Left renal pelvis (tissue), 4 donors: ENCODE data around the gene TTBK1. TPM values are rescaled to one million over a fixed set of nuclear protein-coding genes. Genes with fewer than 3 reads are reported as not detected.

ENCODE experiments used
- DNase-seq, 4 donors: peaks; one replicate each; pipeline ENCODE4 v3.0.0-alpha.2; 2013; ENCODE audit warnings: low read depth in 4 of 4, low spot score in 3 of 4
- polyA plus RNA-seq, 4 donors: library from polyadenylated mRNA; unstranded; fragments of 120-200 nt; gene quantifications; one replicate each; pipeline ENCODE4 v1.2.1, GENCODE V29; 2013; ENCODE audit not compliant: insufficient read length in 4 of 4

The TTBK1 gene
- polyA plus RNA-seq, 4 donors: 0.20 to 0.44 (median 0.30) TPM

DNA sequence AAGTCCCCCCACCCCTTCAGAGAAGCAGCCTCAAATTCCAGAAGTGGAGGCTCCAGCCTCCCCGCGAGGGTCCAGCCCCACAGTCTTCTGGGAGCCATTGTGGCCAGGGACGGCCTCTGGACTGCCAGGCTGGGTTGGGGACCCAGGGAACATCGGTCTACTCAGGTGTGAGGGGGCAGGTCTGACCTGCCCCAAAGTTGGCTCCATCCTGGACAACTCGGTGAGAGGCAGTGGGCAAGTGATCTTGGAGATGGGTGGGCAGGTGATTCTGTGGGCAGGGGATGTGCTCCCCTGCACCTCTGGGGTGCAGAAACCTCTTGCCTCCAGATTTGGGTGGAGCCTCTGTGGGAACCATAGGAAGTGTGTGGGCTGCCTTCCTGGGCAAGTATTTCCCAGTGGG lies 42.6 kb downstream of the TTBK1 start:
- DNase-seq: no peak

DNA sequence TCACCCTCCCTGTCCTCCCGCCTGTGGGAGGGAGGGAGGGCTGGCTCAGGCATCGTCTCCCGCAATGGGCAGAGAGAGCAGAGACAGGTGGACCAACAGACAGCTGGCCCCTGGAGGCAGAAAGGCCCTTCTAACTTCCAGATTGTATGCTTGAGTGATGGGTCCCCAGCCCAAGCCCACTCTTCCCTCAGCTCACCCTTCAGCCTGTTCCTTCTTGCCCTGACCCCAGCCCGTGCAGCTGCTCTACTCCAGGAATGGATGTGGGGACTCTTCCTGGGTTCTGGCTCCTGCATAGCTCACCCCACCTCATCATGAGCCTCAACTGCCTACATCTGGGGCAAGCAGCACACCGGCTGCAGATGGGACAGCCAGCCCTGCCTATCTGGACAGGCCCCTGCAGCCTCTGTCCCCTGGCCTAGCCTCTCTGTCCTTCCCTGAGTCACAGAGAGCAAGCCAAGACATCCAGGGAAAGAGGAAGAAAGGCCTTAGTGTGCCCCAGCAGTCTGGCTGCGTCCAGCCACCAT lies 43.2 kb downstream of the TTBK1 start:
- DNase-seq: no peak

DNA sequence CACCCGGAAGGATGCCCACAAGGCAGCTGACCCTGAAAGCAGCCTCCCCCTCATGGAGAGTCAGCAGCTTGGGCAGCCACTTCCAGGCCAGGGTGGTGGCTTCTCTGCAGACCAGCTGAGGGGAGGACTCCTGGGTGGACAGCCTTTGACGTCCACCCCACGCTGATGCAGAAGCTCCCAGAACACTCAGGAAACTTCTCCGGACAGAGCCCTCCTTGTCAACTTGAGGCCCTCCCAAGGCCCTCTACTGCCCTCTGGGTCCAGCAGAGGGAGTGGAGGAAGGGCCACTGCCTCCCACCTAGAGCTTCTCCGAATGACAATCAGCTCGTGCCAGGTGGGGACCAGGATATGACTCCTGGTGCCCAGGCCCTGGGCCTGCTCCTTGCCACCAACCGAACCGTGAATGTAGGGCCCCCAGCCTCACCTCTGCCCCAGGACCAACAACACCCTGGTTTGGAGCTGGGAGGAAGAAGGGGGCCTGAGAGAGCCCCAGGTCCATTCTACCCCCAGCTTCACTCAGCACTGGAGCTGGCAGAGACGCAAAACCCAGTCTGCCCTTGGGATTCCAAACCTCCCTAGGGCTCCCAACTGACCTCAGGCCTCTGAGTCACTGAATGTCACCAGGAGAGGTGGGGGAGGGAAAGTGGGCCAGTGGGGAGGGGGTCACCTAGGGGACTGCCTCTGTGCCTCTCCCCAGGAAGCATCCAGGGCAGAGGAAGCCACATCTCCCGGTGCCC lies 43.9 kb downstream of the TTBK1 start:
- no peak for DNase-seq

DNA sequence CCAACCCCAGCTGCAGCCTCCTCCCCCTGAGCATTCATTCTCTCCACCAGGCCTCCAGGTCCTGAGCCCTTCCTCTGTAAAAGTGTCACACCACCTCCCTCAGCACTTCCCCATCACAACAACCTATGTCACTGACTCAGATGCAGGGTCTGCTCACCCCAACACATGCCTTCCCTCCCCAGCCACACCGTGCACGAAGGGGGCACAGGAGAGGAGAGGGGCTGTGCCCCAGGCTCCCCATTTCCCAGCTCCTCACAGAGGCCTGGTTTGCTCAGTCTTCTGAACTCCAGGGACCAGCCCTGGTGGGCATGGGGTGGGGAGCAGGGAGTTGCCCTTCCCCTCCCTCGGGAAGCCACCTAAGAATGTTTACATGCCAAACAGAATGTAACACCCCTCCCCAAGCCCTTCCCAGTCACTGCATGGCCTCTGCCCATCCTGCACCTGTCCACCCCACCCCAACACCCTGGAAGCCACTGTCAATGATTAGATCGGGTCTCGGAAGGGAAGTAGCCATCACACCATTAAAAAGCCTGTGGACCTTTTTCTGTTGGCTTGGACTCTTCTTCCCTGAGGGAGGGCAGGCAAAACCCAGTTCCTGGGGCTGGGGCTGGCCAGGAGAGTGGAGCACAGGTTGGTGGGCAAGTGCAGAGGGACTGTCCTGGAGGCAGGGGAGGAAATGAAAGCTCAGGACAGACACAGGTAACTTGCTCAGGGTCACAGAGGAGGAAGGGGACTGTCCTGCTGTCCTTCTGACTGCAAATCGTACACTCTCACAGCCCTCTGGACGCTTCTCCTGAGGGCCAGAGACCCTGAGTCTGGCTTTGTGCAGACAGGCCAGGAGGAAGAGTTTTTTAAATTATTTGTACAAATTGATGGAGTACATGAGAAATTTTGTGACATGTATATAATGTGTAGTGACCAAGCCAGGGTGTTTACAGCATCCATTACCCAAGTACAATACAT lies 44.7 kb downstream of the TTBK1 start:
- DNase-seq: no peak

DNA sequence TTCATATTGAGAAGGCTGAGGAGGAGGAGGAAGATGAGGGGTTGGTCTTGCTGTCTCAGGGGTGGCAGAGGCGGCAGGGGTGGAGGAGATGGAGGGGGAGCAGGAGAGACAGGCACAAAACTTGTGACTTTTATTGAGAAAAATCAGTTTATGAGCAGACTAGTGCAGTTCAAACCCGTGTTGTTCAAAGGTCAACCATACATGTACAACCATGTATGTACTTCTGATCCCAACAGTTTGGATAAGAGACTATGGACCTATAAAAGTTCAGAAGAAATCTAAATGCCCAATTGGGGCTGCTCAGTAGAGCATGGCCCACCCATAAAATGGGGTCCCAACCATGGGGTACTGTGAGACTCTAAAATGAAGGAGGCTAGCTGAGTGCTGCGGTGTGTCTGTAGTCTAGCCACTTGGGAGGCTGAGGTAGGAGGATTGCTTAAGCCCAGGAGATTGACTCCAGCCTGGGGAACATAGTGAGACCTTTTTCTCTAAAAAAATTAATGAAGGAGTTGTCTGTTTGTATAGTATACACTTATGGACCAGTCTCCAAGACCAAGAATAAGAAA lies 47.1 kb downstream of the TTBK1 start:
- DNase-seq: no peak

DNA sequence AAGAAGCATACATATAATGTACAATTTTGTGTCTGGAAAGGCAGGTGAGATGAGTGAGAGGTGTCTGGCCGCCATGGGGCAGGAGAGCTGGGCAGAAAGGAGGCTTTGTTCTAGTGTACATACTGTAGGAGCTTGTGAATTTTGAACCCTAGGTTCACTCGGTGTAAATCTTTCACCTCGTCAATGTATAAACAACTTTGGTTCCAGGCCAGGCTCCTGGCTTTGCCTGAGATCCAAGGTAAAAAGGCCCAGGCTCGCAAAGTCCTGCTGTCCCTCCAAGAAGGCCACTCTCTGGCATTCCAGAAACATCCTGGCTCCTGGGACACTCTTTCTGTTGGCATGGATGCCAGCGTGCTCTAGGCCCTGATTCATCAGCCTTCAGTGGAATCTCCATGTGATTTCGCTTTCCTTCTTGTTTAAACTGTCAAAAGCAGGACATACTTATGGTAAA lies 47.6 kb downstream of the TTBK1 start:
- no peak for DNase-seq

DNA sequence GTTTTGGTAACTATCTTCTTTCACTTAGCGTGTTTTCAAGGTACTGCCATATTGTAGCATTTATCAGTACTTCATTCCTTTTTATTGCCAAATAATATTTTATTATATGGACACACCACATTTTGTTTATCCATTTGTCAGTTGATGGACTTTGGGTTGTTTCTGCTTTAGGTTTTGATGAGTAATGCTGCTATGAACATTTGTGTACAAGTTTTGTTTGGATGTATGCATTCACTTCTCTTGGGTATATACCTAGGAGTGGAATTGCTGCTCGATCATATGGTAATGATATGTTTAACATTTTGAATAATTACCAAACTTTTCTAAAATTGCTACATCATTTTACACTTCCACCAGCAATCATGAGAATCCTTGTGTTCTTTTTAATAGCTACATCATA lies 48.4 kb downstream of the TTBK1 start:
- no peak for DNase-seq

DNA sequence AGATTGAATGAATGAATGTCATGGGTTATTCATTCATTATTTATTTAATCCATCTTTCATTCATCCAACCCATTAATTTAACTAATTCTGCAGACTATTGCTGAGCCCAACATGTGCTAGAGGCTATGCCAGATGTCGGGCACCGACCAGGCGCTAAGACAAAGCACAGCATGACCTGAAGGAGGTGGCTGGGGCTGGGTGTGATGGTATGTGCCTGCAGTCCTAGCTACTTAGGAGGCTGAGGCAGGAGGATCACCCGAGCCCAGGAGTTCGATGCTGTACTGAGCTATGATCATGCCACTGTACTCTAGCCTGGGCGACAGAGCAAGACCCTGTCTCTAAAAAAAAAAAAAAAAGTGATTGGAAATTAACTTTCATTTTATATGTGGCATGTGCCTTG lies 49.1 kb downstream of the TTBK1 start:
- DNase-seq: no peak

DNA sequence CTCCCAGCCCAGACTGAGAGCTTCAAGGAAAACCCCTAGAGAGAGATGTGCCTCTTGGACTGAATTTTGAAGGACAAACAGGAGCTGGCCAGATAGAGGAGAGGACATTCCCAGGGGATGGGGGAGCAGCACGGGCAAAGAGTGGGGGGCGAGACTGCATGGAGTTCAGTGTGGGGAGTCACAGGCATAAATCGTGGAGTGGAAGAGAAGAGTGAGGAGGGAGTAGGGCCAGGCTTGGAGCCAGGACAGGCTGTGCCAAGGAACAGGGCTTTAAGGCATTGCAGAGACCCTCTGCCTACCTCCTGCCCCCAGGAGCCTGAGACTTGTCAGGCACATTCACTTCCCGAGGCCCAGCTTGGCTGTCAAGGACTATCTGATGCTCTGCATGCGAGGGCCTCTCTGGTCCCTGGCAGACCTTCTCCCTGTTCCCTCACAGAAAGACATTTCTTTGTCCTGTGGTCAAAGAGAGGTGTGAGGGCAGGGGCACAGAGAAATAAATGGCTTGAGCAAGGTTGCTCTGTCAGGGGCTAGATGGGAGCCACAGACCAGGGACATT lies 49.6 kb downstream of the TTBK1 start:
- no peak for DNase-seq

DNA sequence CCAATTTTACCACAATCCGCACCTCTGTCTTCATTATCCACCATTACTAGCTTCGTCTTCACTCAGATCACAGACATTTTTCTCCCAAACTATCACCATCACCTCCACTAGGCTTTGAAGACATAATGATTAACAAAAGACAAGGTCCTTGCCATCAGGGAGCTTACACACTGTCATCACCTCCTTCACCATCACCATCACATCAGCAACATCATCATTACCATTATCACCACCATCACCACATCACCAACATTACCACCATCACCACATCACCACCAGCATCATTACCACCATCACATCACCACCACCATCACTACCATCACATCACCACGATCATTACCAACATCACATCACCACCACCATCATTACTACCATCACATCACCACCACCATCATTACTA lies 50.4 kb downstream of the TTBK1 start:
- no peak for DNase-seq

DNA sequence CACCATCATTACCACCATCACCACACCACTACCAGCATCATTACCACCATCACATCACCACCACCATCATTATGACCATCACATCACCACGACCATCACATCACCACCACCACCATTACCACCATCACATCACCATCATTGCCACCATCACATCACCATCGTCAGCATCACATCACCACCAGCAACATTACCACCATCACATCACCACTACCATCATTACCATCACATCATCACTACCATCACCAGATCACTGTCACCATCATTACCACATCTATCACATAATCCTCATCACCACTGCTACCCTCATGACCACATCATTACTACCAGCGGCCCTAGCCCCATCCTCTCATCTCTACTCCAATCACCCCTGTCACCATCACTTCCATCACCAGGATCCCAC lies 51.3 kb downstream of the TTBK1 start:
- no peak for DNase-seq

DNA sequence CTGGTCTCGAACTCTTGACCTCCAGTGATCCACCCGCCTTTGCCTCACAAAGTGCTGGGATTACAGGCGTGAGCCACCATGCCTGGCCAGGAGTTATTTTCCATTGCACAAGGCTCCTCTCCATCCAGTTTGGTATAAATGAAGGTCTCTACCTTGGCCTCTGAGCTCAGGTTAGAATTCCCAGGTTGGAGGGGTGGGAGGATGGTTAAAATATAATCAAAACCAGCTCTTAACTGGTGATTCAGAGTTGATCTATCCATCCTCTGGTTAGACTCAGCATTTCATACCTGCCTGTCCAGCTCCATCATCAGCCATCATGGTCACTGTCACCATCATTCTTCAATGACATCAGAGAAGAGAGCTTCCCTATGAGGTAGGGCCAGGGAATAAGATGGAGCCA lies 52.2 kb downstream of the TTBK1 start:
- DNase-seq: no peak

DNA sequence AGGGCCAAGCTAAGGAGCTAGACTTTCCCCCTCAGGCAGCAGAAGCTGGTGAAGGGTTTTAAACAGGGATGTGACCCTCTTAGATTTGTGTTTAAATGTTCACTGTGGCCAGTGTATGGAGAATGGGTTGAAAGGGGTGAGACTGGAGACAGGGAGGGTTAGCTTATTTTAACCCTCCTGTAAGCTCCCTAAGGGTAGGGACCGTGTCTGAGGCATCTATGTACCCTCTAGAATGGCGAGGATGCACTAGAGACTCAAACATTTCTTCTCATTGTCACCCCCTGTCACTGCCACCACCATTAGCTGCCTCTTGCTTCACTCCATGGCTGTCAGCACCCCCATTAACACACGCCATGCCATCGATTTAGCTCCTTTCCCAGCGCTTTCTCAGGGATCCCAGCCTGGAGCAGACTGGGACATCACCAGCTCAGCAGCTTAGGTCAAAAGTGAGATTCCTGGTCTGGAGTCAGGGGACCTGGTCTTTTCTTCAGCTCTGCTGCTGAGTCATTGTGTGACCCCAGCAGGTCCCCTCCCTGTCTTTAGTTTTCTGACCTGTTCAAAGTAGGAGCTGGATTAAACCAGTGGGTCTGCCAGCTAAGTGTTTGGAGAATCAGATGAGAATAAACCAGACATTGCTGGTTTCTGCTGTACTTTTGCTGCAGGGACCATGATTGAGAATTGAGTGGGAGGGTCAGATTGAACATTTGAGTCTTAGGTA lies 53.7 kb downstream of the TTBK1 start:
- DNase-seq: no peak

DNA sequence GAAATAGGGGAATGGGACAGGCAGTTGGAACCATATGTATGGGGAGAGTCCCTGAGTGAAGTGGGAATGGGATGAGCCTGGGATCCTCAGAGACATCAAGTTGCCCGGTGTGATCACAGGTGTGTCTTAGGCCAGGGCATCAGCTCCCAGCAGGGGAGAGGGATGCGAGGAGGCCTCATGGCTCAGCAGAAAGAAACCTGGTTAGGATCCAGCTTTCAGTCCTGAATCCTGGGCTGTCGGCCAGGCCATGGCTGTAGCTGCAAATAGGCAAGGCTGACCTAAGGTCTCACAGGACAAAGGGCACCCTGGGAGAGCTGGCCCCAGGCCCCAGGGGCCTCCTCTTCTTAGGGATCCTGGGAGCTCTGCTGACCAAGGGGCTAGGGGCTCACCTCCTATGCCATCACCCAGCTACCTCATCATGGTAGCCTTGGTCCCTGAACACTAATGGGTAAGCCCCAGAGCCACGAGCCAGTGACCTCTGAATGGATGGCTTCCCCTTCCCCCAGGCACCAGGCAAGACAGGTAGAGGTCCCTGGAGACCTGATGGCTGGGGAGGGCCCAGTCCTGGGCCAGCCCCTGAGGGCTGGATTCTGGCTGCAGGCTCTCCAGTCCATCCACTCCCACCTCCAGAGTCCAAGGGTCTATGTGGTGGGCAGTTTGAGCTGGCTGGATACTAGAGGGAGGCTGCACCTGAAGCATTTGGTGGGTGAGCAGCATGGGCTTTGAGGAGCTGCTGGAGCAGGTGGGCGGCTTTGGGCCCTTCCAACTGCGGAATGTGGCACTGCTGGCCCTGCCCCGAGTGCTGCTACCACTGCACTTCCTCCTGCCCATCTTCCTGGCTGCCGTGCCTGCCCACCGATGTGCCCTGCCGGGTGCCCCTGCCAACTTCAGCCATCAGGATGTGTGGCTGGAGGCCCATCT lies 54.6 kb downstream of the TTBK1 start, which contains the start of gene SLC22A7:
TSS of gene SLC22A7 (plus strand) at position 617 of the 921 bp plus-strand sequence. CDS start at position 716, 99 bp downstream.
- no peak for DNase-seq

DNA sequence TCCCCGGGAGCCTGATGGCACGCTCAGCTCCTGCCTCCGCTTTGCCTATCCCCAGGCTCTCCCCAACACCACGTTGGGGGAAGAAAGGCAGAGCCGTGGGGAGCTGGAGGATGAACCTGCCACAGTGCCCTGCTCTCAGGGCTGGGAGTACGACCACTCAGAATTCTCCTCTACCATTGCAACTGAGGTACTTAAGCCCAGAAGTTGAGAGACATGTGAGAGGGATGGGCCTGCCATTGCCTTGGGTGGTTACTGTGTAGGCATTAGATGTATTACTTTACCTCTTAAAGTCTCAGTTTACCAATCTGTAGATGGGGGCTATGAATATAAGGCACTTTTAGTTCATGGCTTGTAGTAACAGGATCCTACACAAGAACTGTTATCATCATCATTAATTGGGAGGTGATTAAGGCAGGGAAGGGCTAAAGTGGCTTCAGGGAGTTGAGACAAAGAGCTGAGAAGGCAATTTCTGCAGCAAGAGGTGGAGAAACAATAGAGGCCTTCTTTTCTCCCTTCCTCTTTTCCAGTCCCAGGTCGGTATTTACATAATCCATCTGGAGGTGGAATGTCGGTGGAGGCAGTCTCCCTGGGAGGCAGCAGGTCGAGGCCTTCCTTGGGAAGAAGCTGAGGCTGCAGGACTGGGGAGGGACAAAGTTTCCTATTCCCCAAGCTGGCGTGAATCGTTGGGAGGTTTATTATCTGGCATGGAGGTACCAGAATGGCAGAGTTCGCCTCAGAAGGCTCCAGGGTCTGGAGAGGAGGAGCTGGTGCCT lies 55.5 kb downstream of the TTBK1 start:
- no peak for DNase-seq

DNA sequence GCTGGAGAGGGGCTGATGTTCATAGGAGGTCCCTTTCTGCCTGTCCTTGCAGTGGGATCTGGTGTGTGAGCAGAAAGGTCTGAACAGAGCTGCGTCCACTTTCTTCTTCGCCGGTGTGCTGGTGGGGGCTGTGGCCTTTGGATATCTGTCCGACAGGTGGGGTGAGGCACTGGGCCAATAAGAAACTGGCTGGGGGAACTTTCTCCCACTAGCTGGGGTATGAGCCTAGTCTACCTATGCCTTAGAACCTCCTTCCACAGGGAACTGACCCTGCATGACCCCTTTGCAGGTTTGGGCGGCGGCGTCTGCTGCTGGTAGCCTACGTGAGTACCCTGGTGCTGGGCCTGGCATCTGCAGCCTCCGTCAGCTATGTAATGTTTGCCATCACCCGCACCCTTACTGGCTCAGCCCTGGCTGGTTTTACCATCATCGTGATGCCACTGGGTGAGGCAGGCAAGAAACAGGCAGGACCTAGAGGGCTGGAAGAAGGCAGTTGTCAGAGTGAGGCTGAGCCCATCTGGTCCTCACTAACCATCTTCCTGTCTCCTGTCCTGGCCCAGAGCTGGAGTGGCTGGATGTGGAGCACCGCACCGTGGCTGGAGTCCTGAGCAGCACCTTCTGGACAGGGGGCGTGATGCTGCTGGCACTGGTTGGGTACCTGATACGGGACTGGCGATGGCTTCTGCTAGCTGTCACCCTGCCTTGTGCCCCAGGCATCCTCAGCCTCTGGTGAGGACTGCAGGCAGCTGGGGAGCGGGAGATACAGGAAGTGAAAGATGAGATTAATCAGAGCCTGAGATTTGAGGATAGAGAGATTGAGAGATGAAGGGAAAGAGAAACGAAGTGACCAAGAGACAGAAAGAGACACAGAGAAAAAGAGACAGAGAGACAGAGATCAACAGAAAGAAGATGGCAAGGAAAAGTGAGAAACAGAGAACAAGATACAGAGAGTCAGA lies 56.3 kb downstream of the TTBK1 start:
- no peak for DNase-seq
